ENCODE measurements around the gene ATP1A4. TPM values are rescaled to one million over a fixed set of nuclear protein-coding genes. Genes with fewer than 3 reads are reported as not detected.

ATP1A4 gene
- total RNA-seq, 1 experiment from 2014 or later: not detected

DNA sequence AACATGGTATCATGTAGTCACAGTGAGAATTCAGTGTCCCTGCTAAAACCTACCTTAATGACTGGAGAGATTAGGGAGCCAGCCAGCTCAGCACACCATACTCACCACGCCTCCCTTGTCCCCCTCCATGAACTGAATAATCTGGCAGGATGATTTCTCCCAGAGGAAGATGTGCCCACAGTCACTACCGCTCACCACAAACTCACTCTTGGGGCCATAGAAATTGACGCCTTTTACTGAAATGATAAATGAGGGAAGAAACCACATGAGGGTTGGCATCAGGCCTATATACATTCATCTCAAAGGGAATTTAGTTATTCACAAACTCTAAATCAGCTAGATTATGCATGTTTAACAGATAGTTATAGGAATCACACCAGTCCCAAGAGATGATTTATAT lies 71.1 kb downstream of the ATP1A4 start:
- POLR2A ChIA-PET (ENCODE audit: low non-redundant PET): no interaction called here

DNA sequence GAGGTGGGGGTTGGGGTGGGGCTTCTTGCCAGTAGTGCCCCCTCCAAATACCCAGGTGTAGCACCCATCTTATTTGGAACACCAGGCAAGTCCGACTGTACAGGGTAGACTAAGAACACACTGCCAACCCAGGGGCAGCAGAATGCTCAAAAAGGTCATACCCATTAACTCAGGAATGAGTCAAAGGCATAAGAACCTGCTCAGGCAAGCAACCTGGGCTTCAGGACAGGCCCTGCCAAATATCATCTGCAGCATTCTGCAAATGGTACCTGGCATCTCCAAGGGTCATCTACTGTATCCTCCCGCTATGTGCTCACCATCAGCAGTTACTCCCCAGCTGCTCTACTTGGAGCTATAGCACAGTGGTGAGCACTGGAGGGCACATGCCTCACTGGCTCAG lies 73.2 kb downstream of the ATP1A4 start:
- intact Hi-C loops (cut with micrococcal nuclease; ENCODE audit: unreplicated experiment): no loop called here
- Histone ChIP-seq H3K27ac (ENCODE audit: low read depth, low read length, poor library complexity, severe bottlenecking) (no peak overlapping the region), H3K36me3 (ENCODE audit: insufficient read depth, low read length, poor library complexity, severe bottlenecking) (peaks cover 84% of the 10 kb centered on the region), H3K9me3 (ENCODE audit: low read depth, low read length, poor library complexity, severe bottlenecking) (no peaks in the 10 kb centered on the region), H3K4me1 (ENCODE audit: insufficient read depth, low read length, poor library complexity, severe bottlenecking) (no peaks in the 10 kb centered on the region), H3K27me3 (replicated peaks; ENCODE audit: insufficient read depth, low read depth, low read length, poor library complexity) (no peaks in the 10 kb centered on the region), H3K4me3 (ENCODE audit: low read depth, low read length, poor library complexity, severe bottlenecking) (no peak overlapping the region)
- no peak for TF ChIP-seq EZH2 (IDR thresholded peaks at IDR 0.05; ENCODE audit: borderline replicate concordance, low read depth, low read length, poor library complexity, severe bottlenecking)
- TF ChIP-seq, protein P1, sequence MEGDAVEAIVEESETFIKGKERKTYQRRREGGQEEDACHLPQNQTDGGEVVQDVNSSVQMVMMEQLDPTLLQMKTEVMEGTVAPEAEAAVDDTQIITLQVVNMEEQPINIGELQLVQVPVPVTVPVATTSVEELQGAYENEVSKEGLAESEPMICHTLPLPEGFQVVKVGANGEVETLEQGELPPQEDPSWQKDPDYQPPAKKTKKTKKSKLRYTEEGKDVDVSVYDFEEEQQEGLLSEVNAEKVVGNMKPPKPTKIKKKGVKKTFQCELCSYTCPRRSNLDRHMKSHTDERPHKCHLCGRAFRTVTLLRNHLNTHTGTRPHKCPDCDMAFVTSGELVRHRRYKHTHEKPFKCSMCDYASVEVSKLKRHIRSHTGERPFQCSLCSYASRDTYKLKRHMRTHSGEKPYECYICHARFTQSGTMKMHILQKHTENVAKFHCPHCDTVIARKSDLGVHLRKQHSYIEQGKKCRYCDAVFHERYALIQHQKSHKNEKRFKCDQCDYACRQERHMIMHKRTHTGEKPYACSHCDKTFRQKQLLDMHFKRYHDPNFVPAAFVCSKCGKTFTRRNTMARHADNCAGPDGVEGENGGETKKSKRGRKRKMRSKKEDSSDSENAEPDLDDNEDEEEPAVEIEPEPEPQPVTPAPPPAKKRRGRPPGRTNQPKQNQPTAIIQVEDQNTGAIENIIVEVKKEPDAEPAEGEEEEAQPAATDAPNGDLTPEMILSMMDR (conservative IDR thresholded peaks at IDR 0.05; ENCODE audit: low read depth, low read length): no peak
- CTCF ChIA-PET: no interaction called here
- POLR2A ChIA-PET (ENCODE audit: low non-redundant PET): no interaction called here
- BruUV-seq (replicated peaks): no TSS peak
- no peak for DNase-seq (ENCODE audit: low spot score)

More for the DNA sequence above, 71.1 kb downstream of the ATP1A4 start:
- Histone ChIP-seq H3K4me3 (ENCODE audit: low read depth, low read length, poor library complexity, severe bottlenecking) (no peak overlapping the region), H3K4me1 (ENCODE audit: insufficient read depth, low read length, poor library complexity, severe bottlenecking) (no peaks in the 10 kb centered on the region), H3K27ac (ENCODE audit: low read depth, low read length, poor library complexity, severe bottlenecking) (no peak overlapping the region), H3K36me3 (ENCODE audit: insufficient read depth, low read length, poor library complexity, severe bottlenecking) (peaks cover 89% of the 10 kb centered on the region), H3K27me3 (replicated peaks; ENCODE audit: insufficient read depth, low read depth, low read length, poor library complexity) (no peaks in the 10 kb centered on the region), H3K9me3 (ENCODE audit: low read depth, low read length, poor library complexity, severe bottlenecking) (no peaks in the 10 kb centered on the region)
- no TSS peak for BruUV-seq (replicated peaks)
- TF ChIP-seq, protein P1 (conservative IDR thresholded peaks at IDR 0.05; ENCODE audit: low read depth, low read length): no peak
- no peak for TF ChIP-seq EZH2 (IDR thresholded peaks at IDR 0.05; ENCODE audit: borderline replicate concordance, low read depth, low read length, poor library complexity, severe bottlenecking)
- intact Hi-C loops (cut with micrococcal nuclease; ENCODE audit: unreplicated experiment): no loop called here
- CTCF ChIA-PET: no interaction called here
- DNase-seq (ENCODE audit: low spot score): no peak

DNA sequence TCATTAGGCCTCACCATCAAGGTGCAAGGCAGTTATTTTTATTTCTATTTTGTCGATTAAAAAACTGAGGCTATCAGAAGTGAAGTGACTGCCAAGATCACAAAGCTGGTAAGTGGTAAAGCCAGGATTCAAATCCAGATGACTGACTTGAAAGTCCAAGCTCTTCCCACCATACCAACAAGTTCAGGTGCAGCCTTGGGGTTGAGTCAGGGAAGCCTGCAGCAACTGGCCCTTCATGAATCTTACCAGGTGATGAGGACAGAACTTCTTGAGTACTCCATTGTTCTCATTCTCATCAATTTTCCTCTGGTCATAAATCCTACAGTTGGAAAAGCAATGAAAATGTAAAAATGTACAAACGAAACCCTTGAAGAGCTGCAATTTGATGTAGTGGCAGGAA lies 73.9 kb downstream of the ATP1A4 start:
- Histone ChIP-seq H3K27ac (ENCODE audit: low read depth, low read length, poor library complexity, severe bottlenecking) (no peak overlapping the region), H3K4me3 (ENCODE audit: low read depth, low read length, poor library complexity, severe bottlenecking) (no peak overlapping the region), H3K4me1 (ENCODE audit: insufficient read depth, low read length, poor library complexity, severe bottlenecking) (no peaks in the 10 kb centered on the region), H3K27me3 (replicated peaks; ENCODE audit: insufficient read depth, low read depth, low read length, poor library complexity) (no peaks in the 10 kb centered on the region), H3K36me3 (ENCODE audit: insufficient read depth, low read length, poor library complexity, severe bottlenecking) (peaks cover 83% of the 10 kb centered on the region), H3K9me3 (ENCODE audit: low read depth, low read length, poor library complexity, severe bottlenecking) (no peaks in the 10 kb centered on the region)
- TF ChIP-seq, protein P1 (conservative IDR thresholded peaks at IDR 0.05; ENCODE audit: low read depth, low read length): no peak
- no peak for TF ChIP-seq EZH2 (IDR thresholded peaks at IDR 0.05; ENCODE audit: borderline replicate concordance, low read depth, low read length, poor library complexity, severe bottlenecking)
- intact Hi-C loops (cut with micrococcal nuclease; ENCODE audit: unreplicated experiment): no loop called here
- no peak for DNase-seq (ENCODE audit: low spot score)
- ChIA-PET CTCF (interaction anchor here (0.8 kb wide), 1 partner anchor 27 kb away, joined by 3 read pairs; no protein-coding TSS in a partner anchor), POLR2A (ENCODE audit: low non-redundant PET) (no interaction called here)
- no TSS peak for BruUV-seq (replicated peaks)

All from A673 (cell line).